Liver (tissue), 3 donors: ENCODE data around the gene GALNT10.

Experiments used
- CTCF ChIP-seq: fragments of 150-350 bp; IDR thresholded peaks from 2 replicates; pipeline ENCODE4 v1.5.1; 2017; ENCODE audit warnings: improper control_type of control experiment, low read depth, low read length; ENCODE audit not compliant: missing input control
- FOXA1 ChIP-seq: IDR thresholded peaks from 2 replicates; pipeline ENCODE4 v1.6.1; 2016; ENCODE audit warnings: antibody characterized with exemption
- GABPA ChIP-seq, 2 donors: IDR thresholded peaks in 1 of 2; conservative IDR thresholded peaks in 1 of 2; 2 replicates each; pipeline ENCODE4 v1.6.1; 2016; ENCODE audit warnings: antibody characterized with exemption in 2 of 2, mild to moderate bottlenecking in 1 of 2, moderate library complexity in 1 of 2
- HNF4A ChIP-seq, 2 donors: conservative IDR thresholded peaks; 2 replicates each; pipeline ENCODE4 v1.6.1; 2016; ENCODE audit warnings: antibody characterized with exemption in 2 of 2, mild to moderate bottlenecking in 2 of 2
- HNF4G ChIP-seq: IDR thresholded peaks from 2 replicates; pipeline ENCODE4 v1.6.1; 2016; ENCODE audit warnings: antibody characterized with exemption
- MAX ChIP-seq: IDR thresholded peaks from 2 replicates; pipeline ENCODE4 v1.6.1; 2016; ENCODE audit warnings: antibody characterized with exemption
- REST ChIP-seq: IDR thresholded peaks from 2 replicates; pipeline ENCODE4 v1.6.1; 2016; ENCODE audit warnings: antibody characterized with exemption, mild to moderate bottlenecking
- RXRA ChIP-seq, 2 donors: IDR thresholded peaks; 2 replicates each; pipeline ENCODE4 v1.6.1; 2017 to 2018; ENCODE audit warnings: antibody characterized with exemption in 2 of 2, mild to moderate bottlenecking in 1 of 2
- TAF1 ChIP-seq: conservative IDR thresholded peaks from 2 replicates; pipeline ENCODE4 v1.6.1; 2016; ENCODE audit warnings: antibody characterized with exemption, mild to moderate bottlenecking
- YY1 ChIP-seq: IDR thresholded peaks from 2 replicates; pipeline ENCODE4 v1.6.1; 2016; ENCODE audit warnings: antibody characterized with exemption, mild to moderate bottlenecking
- donor health status: healthy.
- donor health status: healthy.

DNA sequence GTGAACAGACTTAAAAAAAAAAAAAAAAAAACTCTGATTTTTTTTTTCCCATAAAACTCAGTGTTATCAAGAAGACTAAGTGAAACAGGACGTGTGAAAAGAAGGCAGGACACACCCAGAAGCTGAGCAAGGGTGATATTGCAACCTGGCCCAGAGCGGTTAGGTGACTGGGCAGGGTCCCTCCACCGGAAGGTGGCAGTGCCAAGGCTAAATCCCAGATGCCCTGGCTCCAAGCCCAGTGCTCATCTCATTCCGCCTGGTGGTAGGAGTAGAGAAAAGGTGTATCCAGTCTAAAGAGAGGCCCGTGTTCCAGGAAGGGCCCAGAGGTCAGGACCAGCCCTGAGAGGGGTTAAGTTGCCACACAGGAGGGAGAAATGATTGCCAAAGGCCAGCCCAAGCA lies 203.8 kb downstream of the GALNT10 start:
- no peak for TF ChIP-seq MAX
- no peak for TF ChIP-seq REST
- TF ChIP-seq RXRA (IDR thresholded peaks at IDR 0.05) = no peak
- peak; percentile 9 for TF ChIP-seq CTCF
- no peak for TF ChIP-seq HNF4A (conservative IDR thresholded peaks at IDR 0.05)
- TF ChIP-seq TAF1 = no peak
- no peak for TF ChIP-seq FOXA1
- TF ChIP-seq GABPA (IDR thresholded peaks at IDR 0.05 in 1 of 2, conservative IDR thresholded peaks at IDR 0.05 in 1 of 2) = no peak
- TF ChIP-seq HNF4G = no peak
- no peak for TF ChIP-seq YY1
